ENCODE data around the gene BABAM2. TPM values are rescaled to one million over a fixed set of nuclear protein-coding genes. Genes with fewer than 3 reads are reported as not detected.

BABAM2 gene
- total RNA-seq, 1 experiment from 2014 or later: 16.3 TPM

GRCh38 chr2:28364610-28365009 lies 474.1 kb downstream of the BABAM2 start:
- ChIA-PET POLR2A (ENCODE audit: unreplicated experiment) (no interaction called here), CTCF (no interaction called here)
- no peak overlapping the region for H3K27ac ChIP-seq (ENCODE audit: low read length)
- no TSS peak for BruUV-seq (replicated peaks)
- H3K79me2 ChIP-seq (ENCODE audit: low read length): no peaks in the 10 kb centered on the region
- no peaks in the 10 kb centered on the region for H3K36me3 ChIP-seq (ENCODE audit: low read depth, low read length)
- H3K9me3 ChIP-seq (ENCODE audit: low read length): no peaks in the 10 kb centered on the region
- H3K9me2 ChIP-seq (replicated peaks; ENCODE audit: low read length): no peaks in the 10 kb centered on the region
- ATAC-seq (no peak), DNase-seq (no peak)
- H3K4me3 ChIP-seq (ENCODE audit: low read length): no peak overlapping the region
- H3K9ac ChIP-seq (ENCODE audit: low read length): no peak overlapping the region
- peaks cover 32% of the 10 kb centered on the region for H3K4me1 ChIP-seq (ENCODE audit: insufficient read depth, low read length)
- no peaks in the 10 kb centered on the region for H3K27me3 ChIP-seq (ENCODE audit: low read length)
- H2AFZ ChIP-seq (ENCODE audit: low read length): no peak overlapping the region
- no peak overlapping the region for H3K4me2 ChIP-seq (ENCODE audit: low read length)
- no peaks in the 10 kb centered on the region for H3F3A ChIP-seq (ENCODE audit: low read length, unreplicated experiment)
- no peaks in the 10 kb centered on the region for H4K20me1 ChIP-seq (ENCODE audit: low read length)
- TF ChIP-seq CTCF (conservative IDR thresholded peaks at IDR 0.05; ENCODE audit: low read depth, low read length) (no peak), EZH2 (IDR thresholded peaks at IDR 0.05; ENCODE audit: low read length, unreplicated experiment) (no peak), EZH2phosphoT487 (IDR thresholded peaks at IDR 0.05; ENCODE audit: borderline replicate concordance, low read length) (no peak)
- intact Hi-C loops (cut with micrococcal nuclease): no loop called here

- no peak overlapping the region for H2AFZ ChIP-seq (ENCODE audit: low read length)
- H4K20me1 ChIP-seq (ENCODE audit: low read length): no peaks in the 10 kb centered on the region
- intact Hi-C loops (cut with micrococcal nuclease): no loop called here
- ChIA-PET CTCF (no interaction called here), POLR2A (ENCODE audit: unreplicated experiment) (no interaction called here)
- H3K36me3 ChIP-seq (ENCODE audit: low read depth, low read length): no peaks in the 10 kb centered on the region
- no peak overlapping the region for H3K4me2 ChIP-seq (ENCODE audit: low read length)
- H3K9ac ChIP-seq (ENCODE audit: low read length): no peak overlapping the region
- peaks cover 32% of the 10 kb centered on the region for H3K4me1 ChIP-seq (ENCODE audit: insufficient read depth, low read length)
- no peaks in the 10 kb centered on the region for H3K79me2 ChIP-seq (ENCODE audit: low read length)
- H3K27me3 ChIP-seq (ENCODE audit: low read length): no peaks in the 10 kb centered on the region
- no peak for DNase-seq
- TF ChIP-seq EZH2phosphoT487 (IDR thresholded peaks at IDR 0.05; ENCODE audit: borderline replicate concordance, low read length) (no peak), EZH2 (IDR thresholded peaks at IDR 0.05; ENCODE audit: low read length, unreplicated experiment) (no peak), CTCF (conservative IDR thresholded peaks at IDR 0.05; ENCODE audit: low read depth, low read length) (no peak)
- H3K27ac ChIP-seq (ENCODE audit: low read length): no peak overlapping the region
- no peaks in the 10 kb centered on the region for H3K9me3 ChIP-seq (ENCODE audit: low read length)
- no peaks in the 10 kb centered on the region for H3K9me2 ChIP-seq (replicated peaks; ENCODE audit: low read length)
- no peak for ATAC-seq
- no peaks in the 10 kb centered on the region for H3F3A ChIP-seq (ENCODE audit: low read length, unreplicated experiment)
- H3K4me3 ChIP-seq (ENCODE audit: low read length): no peak overlapping the region
- BruUV-seq (replicated peaks): no TSS peak
Measured at GRCh38 chr2:28365158-28365557, 474.6 kb downstream of the BABAM2 start.

- no peaks in the 10 kb centered on the region for H3F3A ChIP-seq (ENCODE audit: low read length, unreplicated experiment)
- peaks cover 32% of the 10 kb centered on the region for H3K4me1 ChIP-seq (ENCODE audit: insufficient read depth, low read length)
- H4K20me1 ChIP-seq (ENCODE audit: low read length): no peaks in the 10 kb centered on the region
- TF ChIP-seq CTCF (conservative IDR thresholded peaks at IDR 0.05; ENCODE audit: low read depth, low read length) (no peak), EZH2phosphoT487 (IDR thresholded peaks at IDR 0.05; ENCODE audit: borderline replicate concordance, low read length) (no peak), EZH2 (IDR thresholded peaks at IDR 0.05; ENCODE audit: low read length, unreplicated experiment) (no peak)
- H3K27me3 ChIP-seq (ENCODE audit: low read length): no peaks in the 10 kb centered on the region
- intact Hi-C loops (cut with micrococcal nuclease): no loop called here
- H3K9me2 ChIP-seq (replicated peaks; ENCODE audit: low read length): no peaks in the 10 kb centered on the region
- H3K79me2 ChIP-seq (ENCODE audit: low read length): no peaks in the 10 kb centered on the region
- H3K4me3 ChIP-seq (ENCODE audit: low read length): no peak overlapping the region
- H3K9me3 ChIP-seq (ENCODE audit: low read length): no peaks in the 10 kb centered on the region
- no peak for DNase-seq
- H3K27ac ChIP-seq (ENCODE audit: low read length): no peak overlapping the region
- no peak for ATAC-seq
- BruUV-seq (replicated peaks): no TSS peak
- H3K9ac ChIP-seq (ENCODE audit: low read length): no peak overlapping the region
- ChIA-PET POLR2A (ENCODE audit: unreplicated experiment) (no interaction called here), CTCF (no interaction called here)
- H3K36me3 ChIP-seq (ENCODE audit: low read depth, low read length): no peaks in the 10 kb centered on the region
- no peak overlapping the region for H2AFZ ChIP-seq (ENCODE audit: low read length)
- no peak overlapping the region for H3K4me2 ChIP-seq (ENCODE audit: low read length)
Measured at GRCh38 chr2:28366149-28366495, 475.6 kb downstream of the BABAM2 start.

Data from PC-3 (cell line).